Liver (tissue), 3 donors: ENCODE measurements around the gene CCDC110.

ENCODE experiments used
- ATF3 ChIP-seq: IDR thresholded peaks from 2 replicates; pipeline ENCODE4 v1.6.1; 2016; ENCODE audit warnings: antibody characterized with exemption
- CTCF ChIP-seq: fragments of 150-350 bp; IDR thresholded peaks from 2 replicates; pipeline ENCODE4 v1.5.1; 2017; ENCODE audit warnings: improper control_type of control experiment, low read depth, low read length; ENCODE audit not compliant: missing input control
- EGR1 ChIP-seq, 2 donors: IDR thresholded peaks; 2 replicates each; pipeline ENCODE4 v1.6.1; 2016 to 2018; ENCODE audit warnings: antibody characterized with exemption in 2 of 2, low read depth in 2 of 2
- FOXA1 ChIP-seq: IDR thresholded peaks from 2 replicates; pipeline ENCODE4 v1.6.1; 2016; ENCODE audit warnings: antibody characterized with exemption
- GABPA ChIP-seq, 2 donors: IDR thresholded peaks in 1 of 2; conservative IDR thresholded peaks in 1 of 2; 2 replicates each; pipeline ENCODE4 v1.6.1; 2016; ENCODE audit warnings: antibody characterized with exemption in 2 of 2, mild to moderate bottlenecking in 1 of 2, moderate library complexity in 1 of 2
- HNF4A ChIP-seq, 2 donors: conservative IDR thresholded peaks; 2 replicates each; pipeline ENCODE4 v1.6.1; 2016; ENCODE audit warnings: antibody characterized with exemption in 2 of 2, mild to moderate bottlenecking in 2 of 2
- JUND ChIP-seq, 2 donors: IDR thresholded peaks; 2 replicates each; pipeline ENCODE4 v1.6.1; 2016; ENCODE audit warnings: antibody characterized with exemption in 2 of 2
- MAX ChIP-seq: IDR thresholded peaks from 2 replicates; pipeline ENCODE4 v1.6.1; 2016; ENCODE audit warnings: antibody characterized with exemption
- RAD21 ChIP-seq, 2 donors: IDR thresholded peaks; 2 replicates each; pipeline ENCODE4 v1.6.1; 2016; ENCODE audit warnings: antibody characterized with exemption in 2 of 2, mild to moderate bottlenecking in 2 of 2
- REST ChIP-seq: IDR thresholded peaks from 2 replicates; pipeline ENCODE4 v1.6.1; 2016; ENCODE audit warnings: antibody characterized with exemption, mild to moderate bottlenecking
- SP1 ChIP-seq: IDR thresholded peaks from 2 replicates; pipeline ENCODE4 v1.6.1; 2018; ENCODE audit warnings: antibody characterized with exemption, mild to moderate bottlenecking
- TAF1 ChIP-seq: conservative IDR thresholded peaks from 2 replicates; pipeline ENCODE4 v1.6.1; 2016; ENCODE audit warnings: antibody characterized with exemption, mild to moderate bottlenecking
- YY1 ChIP-seq: IDR thresholded peaks from 2 replicates; pipeline ENCODE4 v1.6.1; 2016; ENCODE audit warnings: antibody characterized with exemption, mild to moderate bottlenecking
- ZBTB33 ChIP-seq: IDR thresholded peaks from 2 replicates; pipeline ENCODE4 v1.6.1; 2016; ENCODE audit warnings: antibody characterized with exemption
- donor health status: healthy.
- donor health status: healthy.

- no peak for TF ChIP-seq SP1
- no peak for TF ChIP-seq CTCF
- no peak for TF ChIP-seq TAF1
- peak; percentile 86 for TF ChIP-seq REST
- TF ChIP-seq HNF4A (conservative IDR thresholded peaks at IDR 0.05), result no peak
- TF ChIP-seq ATF3, result no peak
- TF ChIP-seq JUND (IDR thresholded peaks at IDR 0.05), result no peak
- no peak for TF ChIP-seq ZBTB33
- no peak for TF ChIP-seq RAD21 (IDR thresholded peaks at IDR 0.05)
- TF ChIP-seq MAX, result no peak
- no peak for TF ChIP-seq GABPA (IDR thresholded peaks at IDR 0.05 in 1 of 2, conservative IDR thresholded peaks at IDR 0.05 in 1 of 2)
- TF ChIP-seq YY1, result no peak
- no peak for TF ChIP-seq FOXA1
- no peak for TF ChIP-seq EGR1 (IDR thresholded peaks at IDR 0.05; ENCODE audit: low read depth in 2 of 2)
Observed at GRCh38 chr4:185518069-185518468, 46.5 kb upstream of the CCDC110 start.
